ENCODE results near the gene DMD. TPM values are rescaled to one million over a fixed set of nuclear protein-coding genes. Genes with fewer than 3 reads are reported as not detected.
"Not testable (repeated sequence)": the region's sequence is repeated elsewhere in the genome, so short reads cannot be mapped to it uniquely, and the experiment has no call there.

Gene DMD
- total and polyA plus RNA-seq, 4 donors = 19.9 to 260 (median 111) TPM

- H3K4me3 ChIP-seq (ENCODE audit: low read length in 2 of 2) = no peak overlapping the region
- DNase-seq (no peak), ATAC-seq (ENCODE audit: low FRiP score) (no peak)
- intact Hi-C loops (cut with DNase I) = no loop called here
- no peaks in the 10 kb centered on the region for H3K27me3 ChIP-seq (ENCODE audit: control insufficient read depth in 1 of 2, insufficient read depth in 2 of 2, low read length in 1 of 2)
- WGBS, 2 donors = 2 to 21% methylated on average over 4 of the region's 4 CpGs
- H3K27ac ChIP-seq (ENCODE audit: low read depth in 1 of 2, low read length in 2 of 2) = no peak overlapping the region
- H3K36me3 ChIP-seq (ENCODE audit: control insufficient read depth in 1 of 2, insufficient read depth in 2 of 2, low read length in 1 of 2) = no peaks in the 10 kb centered on the region
- peaks cover 1 to 4% of the 10 kb centered on the region in 2 donors for H3K4me1 ChIP-seq (ENCODE audit: control insufficient read depth in 1 of 2, insufficient read depth in 2 of 2, low read length in 2 of 2)
- H3K9me3 ChIP-seq (ENCODE audit: control insufficient read depth, low read length) = no peaks in the 10 kb centered on the region
These were observed 1217.7 kb downstream of the DMD start for GRCh38 chrX:31993637-31994036.

- H3K27me3 ChIP-seq (ENCODE audit: control insufficient read depth in 1 of 2, insufficient read depth in 2 of 2, low read length in 1 of 2) = no peaks in the 10 kb centered on the region
- WGBS, 2 donors = 75 to 97% methylated on average over 5 of the region's 5 CpGs
- intact Hi-C loops (cut with DNase I) = no loop called here
These were observed 1222.4 kb downstream of the DMD start for GRCh38 chrX:31988975-31989374.

GRCh38 chrX:31981546-31982062, 1229.7 kb downstream of the DMD start:
- 63 to 89% methylated on average over 7 of the region's 7 CpGs for WGBS, 2 donors
- Histone ChIP-seq H3K9me3 (ENCODE audit: control insufficient read depth, low read length) (no peaks in the 10 kb centered on the region), H3K4me1 (ENCODE audit: control insufficient read depth in 1 of 2, insufficient read depth in 2 of 2, low read length in 2 of 2) (no peaks in the 10 kb centered on the region), H3K27ac (ENCODE audit: low read depth in 1 of 2, low read length in 2 of 2) (no peak overlapping the region), H3K27me3 (ENCODE audit: control insufficient read depth in 1 of 2, insufficient read depth in 2 of 2, low read length in 1 of 2) (no peaks in the 10 kb centered on the region), H3K4me3 (ENCODE audit: low read length in 2 of 2) (no peak overlapping the region), H3K36me3 (ENCODE audit: control insufficient read depth in 1 of 2, insufficient read depth in 2 of 2, low read length in 1 of 2) (no peaks in the 10 kb centered on the region)
- ATAC-seq (ENCODE audit: low FRiP score) (no peak), DNase-seq (no peak)
- intact Hi-C loops (cut with DNase I) = no loop called here

More at GRCh38 chrX:31988975-31989374, 1222.4 kb downstream of the DMD start:
- DNase-seq (no peak), ATAC-seq (ENCODE audit: low FRiP score) (no peak)
- H3K4me1 ChIP-seq (ENCODE audit: control insufficient read depth in 1 of 2, insufficient read depth in 2 of 2, low read length in 2 of 2) = peaks cover 1 to 3% of the 10 kb centered on the region in 2 donors
- no peak overlapping the region for H3K27ac ChIP-seq (ENCODE audit: low read depth in 1 of 2, low read length in 2 of 2)
- no peaks in the 10 kb centered on the region for H3K9me3 ChIP-seq (ENCODE audit: control insufficient read depth, low read length)
- H3K36me3 ChIP-seq (ENCODE audit: control insufficient read depth in 1 of 2, insufficient read depth in 2 of 2, low read length in 1 of 2) = no peaks in the 10 kb centered on the region
- no peak overlapping the region for H3K4me3 ChIP-seq (ENCODE audit: low read length in 2 of 2)

- no peak overlapping the region for H3K27ac ChIP-seq (ENCODE audit: low read depth in 1 of 2, low read length in 2 of 2)
- no peaks in the 10 kb centered on the region for H3K4me1 ChIP-seq (ENCODE audit: control insufficient read depth in 1 of 2, insufficient read depth in 2 of 2, low read length in 2 of 2)
- ATAC-seq (ENCODE audit: low FRiP score) (no peak), DNase-seq (no peak)
- no peak overlapping the region for H3K4me3 ChIP-seq (ENCODE audit: low read length in 2 of 2)
- no peaks in the 10 kb centered on the region for H3K27me3 ChIP-seq (ENCODE audit: control insufficient read depth in 1 of 2, insufficient read depth in 2 of 2, low read length in 1 of 2)
- WGBS, 2 donors = 84 to 97% methylated on average over 5 of the region's 5 CpGs
- intact Hi-C loops (cut with DNase I) = no loop called here
- no peaks in the 10 kb centered on the region for H3K36me3 ChIP-seq (ENCODE audit: control insufficient read depth in 1 of 2, insufficient read depth in 2 of 2, low read length in 1 of 2)
- H3K9me3 ChIP-seq (ENCODE audit: control insufficient read depth, low read length) = no peaks in the 10 kb centered on the region
These were observed 1241.6 kb downstream of the DMD start for GRCh38 chrX:31969714-31970113.

GRCh38 chrX:31962256-31962655, 1249.1 kb downstream of the DMD start:
- DNase-seq (no peak), ATAC-seq (ENCODE audit: low FRiP score) (no peak)
- H3K9me3 ChIP-seq (ENCODE audit: control insufficient read depth, low read length) = no peaks in the 10 kb centered on the region
- H3K36me3 ChIP-seq (ENCODE audit: control insufficient read depth in 1 of 2, insufficient read depth in 2 of 2, low read length in 1 of 2) = no peaks in the 10 kb centered on the region
- WGBS, 2 donors = 80 to 95% methylated on average over 1 of the region's 1 CpG
- H3K27ac ChIP-seq (ENCODE audit: low read depth in 1 of 2, low read length in 2 of 2) = no peak overlapping the region
- no peaks in the 10 kb centered on the region for H3K27me3 ChIP-seq (ENCODE audit: control insufficient read depth in 1 of 2, insufficient read depth in 2 of 2, low read length in 1 of 2)
- intact Hi-C loops (cut with DNase I) = no loop called here
- H3K4me1 ChIP-seq (ENCODE audit: control insufficient read depth in 1 of 2, insufficient read depth in 2 of 2, low read length in 2 of 2) = no peaks in the 10 kb centered on the region
- H3K4me3 ChIP-seq (ENCODE audit: low read length in 2 of 2) = no peak overlapping the region

GRCh38 chrX:31934842-31935370, 1276.4 kb downstream of the DMD start:
- Histone ChIP-seq H3K36me3 (ENCODE audit: control insufficient read depth in 1 of 2, insufficient read depth in 2 of 2, low read length in 1 of 2) (no peaks in the 10 kb centered on the region), H3K9me3 (ENCODE audit: control insufficient read depth, low read length) (no peaks in the 10 kb centered on the region), H3K4me3 (ENCODE audit: low read length in 2 of 2) (no peak overlapping the region), H3K27me3 (ENCODE audit: control insufficient read depth in 1 of 2, insufficient read depth in 2 of 2, low read length in 1 of 2) (no peaks in the 10 kb centered on the region), H3K4me1 (ENCODE audit: control insufficient read depth in 1 of 2, insufficient read depth in 2 of 2, low read length in 2 of 2) (no peaks in the 10 kb centered on the region), H3K27ac (ENCODE audit: low read depth in 1 of 2, low read length in 2 of 2) (no peak overlapping the region)
- WGBS, 2 donors = 59 to 86% methylated on average over 5 of the region's 5 CpGs
- no peak for ATAC-seq (ENCODE audit: low FRiP score)
- DNase-seq = no peak
- intact Hi-C loops (cut with DNase I) = no loop called here

GRCh38 chrX:31934015-31934414, 1277.3 kb downstream of the DMD start:
- 79 to 99% methylated on average over 3 of the region's 3 CpGs for WGBS, 2 donors
- Histone ChIP-seq H3K9me3 (ENCODE audit: control insufficient read depth, low read length) (no peaks in the 10 kb centered on the region), H3K27ac (ENCODE audit: low read depth in 1 of 2, low read length in 2 of 2) (no peak overlapping the region), H3K36me3 (ENCODE audit: control insufficient read depth in 1 of 2, insufficient read depth in 2 of 2, low read length in 1 of 2) (no peaks in the 10 kb centered on the region), H3K4me3 (ENCODE audit: low read length in 2 of 2) (no peak overlapping the region), H3K4me1 (ENCODE audit: control insufficient read depth in 1 of 2, insufficient read depth in 2 of 2, low read length in 2 of 2) (no peaks in the 10 kb centered on the region), H3K27me3 (ENCODE audit: control insufficient read depth in 1 of 2, insufficient read depth in 2 of 2, low read length in 1 of 2) (no peaks in the 10 kb centered on the region)
- ATAC-seq (ENCODE audit: low FRiP score) = no peak
- intact Hi-C loops (cut with DNase I) = no loop called here
- DNase-seq = no peak

GRCh38 chrX:31932769-31933168, 1278.6 kb downstream of the DMD start:
- DNase-seq (no peak), ATAC-seq (ENCODE audit: low FRiP score) (no peak)
- Histone ChIP-seq H3K27ac (ENCODE audit: low read depth in 1 of 2, low read length in 2 of 2) (no peak overlapping the region), H3K4me3 (ENCODE audit: low read length in 2 of 2) (no peak overlapping the region), H3K4me1 (ENCODE audit: control insufficient read depth in 1 of 2, insufficient read depth in 2 of 2, low read length in 2 of 2) (no peaks in the 10 kb centered on the region), H3K9me3 (ENCODE audit: control insufficient read depth, low read length) (no peaks in the 10 kb centered on the region), H3K36me3 (ENCODE audit: control insufficient read depth in 1 of 2, insufficient read depth in 2 of 2, low read length in 1 of 2) (no peaks in the 10 kb centered on the region), H3K27me3 (ENCODE audit: control insufficient read depth in 1 of 2, insufficient read depth in 2 of 2, low read length in 1 of 2) (no peaks in the 10 kb centered on the region)
- intact Hi-C loops (cut with DNase I) = no loop called here
- WGBS, 2 donors = 48 to 71% methylated on average over 1 of the region's 1 CpG

GRCh38 chrX:31932320-31932719, 1279.0 kb downstream of the DMD start:
- H3K27ac ChIP-seq (ENCODE audit: low read depth in 1 of 2, low read length in 2 of 2); DNase-seq; H3K4me3 ChIP-seq (ENCODE audit: low read length in 2 of 2); H3K36me3 ChIP-seq (ENCODE audit: control insufficient read depth in 1 of 2, insufficient read depth in 2 of 2, low read length in 1 of 2); ATAC-seq (ENCODE audit: low FRiP score); intact Hi-C loops (cut with DNase I); H3K9me3 ChIP-seq (ENCODE audit: control insufficient read depth, low read length); H3K27me3 ChIP-seq (ENCODE audit: control insufficient read depth in 1 of 2, insufficient read depth in 2 of 2, low read length in 1 of 2); H3K4me1 ChIP-seq (ENCODE audit: control insufficient read depth in 1 of 2, insufficient read depth in 2 of 2, low read length in 2 of 2): not testable (repeated sequence)
- WGBS, 2 donors = 81 to 97% methylated on average over 11 of the region's 11 CpGs

Measured in aorta (tissue), 5 donors.